Trophoblast cell (in vitro differentiated cells and primary cell): Measurements from ENCODE around the gene CEP192.
A peak's percentile ranks its signal among the peaks of the same experiment; 100 is the strongest.

ENCODE experiments used
- DNase-seq, 2 donors: peaks; one replicate each; pipeline ENCODE4 v3.0.0-alpha.2; 2016
- H2AFZ ChIP-seq: 2 replicates; pipeline ENCODE4 v1.6.1; 2013; ENCODE audit warnings: low read length, moderate library complexity, mild to moderate bottlenecking; ENCODE audit not compliant: insufficient read depth, poor library complexity
- H2AK5ac ChIP-seq: 2 replicates; pipeline ENCODE4 v1.6.1; 2013; ENCODE audit warnings: mild to moderate bottlenecking, low read length
- H2BK120ac ChIP-seq: 2 replicates; pipeline ENCODE4 v1.6.1; 2013; ENCODE audit warnings: low read length, mild to moderate bottlenecking, moderate library complexity; ENCODE audit not compliant: insufficient read depth, poor library complexity
- H2BK12ac ChIP-seq: 2 replicates; pipeline ENCODE4 v1.6.1; 2013; ENCODE audit warnings: mild to moderate bottlenecking, low read length, moderate library complexity
- H2BK5ac ChIP-seq: 2 replicates; pipeline ENCODE4 v1.6.1; 2013; ENCODE audit warnings: low read length, low read depth, moderate library complexity, mild to moderate bottlenecking; ENCODE audit not compliant: poor library complexity
- H3K14ac ChIP-seq: 2 replicates; pipeline ENCODE4 v1.6.1; 2013; ENCODE audit warnings: mild to moderate bottlenecking, low read length
- H3K18ac ChIP-seq: 2 replicates; pipeline ENCODE4 v1.6.1; 2013; ENCODE audit warnings: mild to moderate bottlenecking, low read length
- H3K23ac ChIP-seq: 2 replicates; pipeline ENCODE4 v1.6.1; 2013; ENCODE audit warnings: low read length
- H3K27ac ChIP-seq: 2 replicates; pipeline ENCODE4 v1.5.1; 2013; ENCODE audit warnings: low read depth, mild to moderate bottlenecking, inconsistent platforms, low read length, moderate library complexity
- H3K27me3 ChIP-seq: 2 replicates; pipeline ENCODE4 v1.6.1; 2013; ENCODE audit warnings: inconsistent platforms, mild to moderate bottlenecking, low read length, moderate library complexity; ENCODE audit not compliant: insufficient read depth
- H3K36me3 ChIP-seq, 2 experiments: 1 replicate in 1 of 2; 2 replicates in 1 of 2; pipeline ENCODE4 v1.6.1; 2013; ENCODE audit warnings: low read length in 2 of 2, mild to moderate bottlenecking in 2 of 2, moderate library complexity in 1 of 2; ENCODE audit not compliant: insufficient read depth in 2 of 2, control insufficient read depth in 1 of 2
- H3K4ac ChIP-seq: 2 replicates; pipeline ENCODE4 v1.6.1; 2013; ENCODE audit warnings: low read depth, mild to moderate bottlenecking, low read length, moderate library complexity
- H3K4me1 ChIP-seq, 2 experiments: 1 replicate in 1 of 2; 2 replicates in 1 of 2; pipeline ENCODE4 v1.6.1; 2013; ENCODE audit warnings: low read length in 2 of 2, mild to moderate bottlenecking in 2 of 2, moderate library complexity in 1 of 2; ENCODE audit not compliant: insufficient read depth in 2 of 2, control insufficient read depth in 1 of 2
- H3K4me2 ChIP-seq: 2 replicates; pipeline ENCODE4 v1.6.1; 2013; ENCODE audit warnings: inconsistent platforms, mild to moderate bottlenecking, low read length, moderate library complexity
- H3K4me3 ChIP-seq: 2 replicates; pipeline ENCODE4 v1.5.1; 2013; ENCODE audit warnings: mild to moderate bottlenecking, low read depth, low read length, inconsistent platforms
- H3K79me1 ChIP-seq: one replicate; pipeline ENCODE4 v1.6.1; 2013; ENCODE audit warnings: low read length
- H3K79me2 ChIP-seq: 2 replicates; pipeline ENCODE4 v1.6.1; 2013; ENCODE audit warnings: low read length, mild to moderate bottlenecking; ENCODE audit not compliant: control insufficient read depth, insufficient read depth, poor library complexity
- H3K9ac ChIP-seq: 2 replicates; pipeline ENCODE4 v1.6.1; 2013; ENCODE audit warnings: mild to moderate bottlenecking, low read length
- H3K9me3 ChIP-seq: 2 replicates; pipeline ENCODE4 v1.6.1; 2013; ENCODE audit warnings: low read depth, mild to moderate bottlenecking, control low read depth, inconsistent platforms, low read length; ENCODE audit not compliant: insufficient read depth
- H4K12ac ChIP-seq: 2 replicates; pipeline ENCODE4 v1.6.1; 2013; ENCODE audit warnings: low read depth, mild to moderate bottlenecking, low read length, moderate library complexity
- H4K8ac ChIP-seq: 2 replicates; pipeline ENCODE4 v1.6.1; 2013; ENCODE audit warnings: low read depth, mild to moderate bottlenecking, low read length, moderate library complexity
- H4K91ac ChIP-seq: one replicate; pipeline ENCODE4 v1.6.1; 2013; ENCODE audit warnings: low read depth, mild to moderate bottlenecking, low read length, moderate library complexity
- WGBS: extraction: QIAGEN DNeasy Blood & Tissue Kit; methylation state at CpG from one replicate; pipeline ENCODE4 v1.1.7; 2013; ENCODE audit warnings: missing lambda C conversion rate; ENCODE audit not compliant: insufficient read length, insufficient coverage; ENCODE audit errors: extremely low coverage; 5-methylcytosine and 5-hydroxymethylcytosine counted together

Gene CEP192

GRCh38 chr18:12991821-12992179, 638 bp downstream of the CEP192 start:
- Histone ChIP-seq H3K9me3 (no peaks in the 10 kb centered on the region), H2AK5ac (no peak overlapping the region), H3K79me1 (peaks cover 6% of the 10 kb centered on the region), H2BK5ac (peak overlapping the region; percentile 13), H3K18ac (peak overlapping the region; percentile 90), H3K9ac (peak overlapping the region; percentile 75), H3K79me2 (peaks cover 11% of the 10 kb centered on the region), H3K4me1 (peaks cover 7 to 9% of the 10 kb centered on the region in 2 experiments), H3K4me2 (peak overlapping the region; percentile 69), H3K27me3 (no peaks in the 10 kb centered on the region), H3K4ac (peak overlapping the region; percentile 49), H4K12ac (no peak overlapping the region), H2BK12ac (no peak overlapping the region), H3K36me3 (peaks cover under 1 to 5% of the 10 kb centered on the region in 2 experiments), H3K27ac (peak overlapping the region; percentile 85), H2BK120ac (no peak overlapping the region), H3K23ac (no peak overlapping the region), H3K14ac (peak overlapping the region; percentile 96), H4K8ac (no peak overlapping the region), H4K91ac (peak overlapping the region; percentile 83), H3K4me3 (peak overlapping the region; percentile 97), H2AFZ (peak overlapping the region; percentile 89)
- no peak for DNase-seq
- no CpG with 5 or more reads among the region's 7 CpGs for WGBS

GRCh38 chr18:12993439-12993838, 2.3 kb downstream of the CEP192 start:
- Histone ChIP-seq H2AFZ (no peak overlapping the region), H4K12ac (no peak overlapping the region), H3K4me2 (no peak overlapping the region), H3K79me1 (peaks cover 6% of the 10 kb centered on the region), H3K9me3 (no peaks in the 10 kb centered on the region), H2BK5ac (no peak overlapping the region), H3K27ac (no peak overlapping the region), H3K27me3 (no peaks in the 10 kb centered on the region), H3K14ac (no peak overlapping the region), H2BK12ac (no peak overlapping the region), H3K4me1 (peaks cover 7 to 9% of the 10 kb centered on the region in 2 experiments), H3K18ac (no peak overlapping the region), H4K8ac (no peak overlapping the region), H4K91ac (no peak overlapping the region), H3K4me3 (no peak overlapping the region), H2AK5ac (no peak overlapping the region), H3K36me3 (peaks cover 0 to 4% of the 10 kb centered on the region in 2 experiments), H3K23ac (no peak overlapping the region), H3K4ac (peak overlapping the region; percentile 84), H3K79me2 (peaks cover 11% of the 10 kb centered on the region), H2BK120ac (no peak overlapping the region), H3K9ac (no peak overlapping the region)
- no peak for DNase-seq
- WGBS: no CpG with 5 or more reads among the region's 2 CpGs

DNA sequence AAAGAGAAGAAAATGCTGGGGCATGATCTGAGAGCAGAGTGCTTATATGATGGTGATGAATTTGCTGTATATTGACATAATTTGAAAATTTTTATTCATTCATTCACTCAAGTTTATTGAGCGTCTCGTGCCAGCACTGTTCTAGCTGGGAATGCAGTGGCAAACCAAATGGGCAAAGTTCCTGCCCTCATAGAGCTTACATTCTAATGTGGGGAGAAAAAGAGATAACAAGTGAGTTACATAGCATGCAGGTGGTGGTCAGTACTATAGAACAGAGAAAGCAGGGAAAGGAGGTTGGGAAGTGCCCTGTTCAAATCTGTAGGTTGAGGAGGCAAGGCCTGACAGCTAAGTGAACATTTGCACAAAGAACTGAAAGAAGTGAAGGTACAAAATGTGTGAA, 4.3 kb downstream of the CEP192 start:
- H3K4me2 ChIP-seq: no peak overlapping the region
- no peak overlapping the region for H2AFZ ChIP-seq
- H2BK5ac ChIP-seq: no peak overlapping the region
- no CpG with 5 or more reads among the region's 2 CpGs for WGBS
- H3K79me1 ChIP-seq: peaks cover 6% of the 10 kb centered on the region
- no peak overlapping the region for H4K12ac ChIP-seq
- H3K23ac ChIP-seq: no peak overlapping the region
- no peak overlapping the region for H4K8ac ChIP-seq
- no peak for DNase-seq
- no peak overlapping the region for H3K4me3 ChIP-seq
- peak overlapping the region; percentile 56 for H3K4ac ChIP-seq
- no peak overlapping the region for H2BK120ac ChIP-seq
- H3K9me3 ChIP-seq: no peaks in the 10 kb centered on the region
- no peaks in the 10 kb centered on the region for H3K27me3 ChIP-seq
- no peak overlapping the region for H3K14ac ChIP-seq
- peaks cover under 1 to 4% of the 10 kb centered on the region in 2 experiments for H3K36me3 ChIP-seq
- H3K18ac ChIP-seq: no peak overlapping the region
- H3K4me1 ChIP-seq: peaks cover 2 to 3% of the 10 kb centered on the region in 2 experiments
- H3K79me2 ChIP-seq: peaks cover 11% of the 10 kb centered on the region
- H3K9ac ChIP-seq: no peak overlapping the region
- H2BK12ac ChIP-seq: no peak overlapping the region
- H3K27ac ChIP-seq: no peak overlapping the region
- H4K91ac ChIP-seq: no peak overlapping the region
- no peak overlapping the region for H2AK5ac ChIP-seq

DNA sequence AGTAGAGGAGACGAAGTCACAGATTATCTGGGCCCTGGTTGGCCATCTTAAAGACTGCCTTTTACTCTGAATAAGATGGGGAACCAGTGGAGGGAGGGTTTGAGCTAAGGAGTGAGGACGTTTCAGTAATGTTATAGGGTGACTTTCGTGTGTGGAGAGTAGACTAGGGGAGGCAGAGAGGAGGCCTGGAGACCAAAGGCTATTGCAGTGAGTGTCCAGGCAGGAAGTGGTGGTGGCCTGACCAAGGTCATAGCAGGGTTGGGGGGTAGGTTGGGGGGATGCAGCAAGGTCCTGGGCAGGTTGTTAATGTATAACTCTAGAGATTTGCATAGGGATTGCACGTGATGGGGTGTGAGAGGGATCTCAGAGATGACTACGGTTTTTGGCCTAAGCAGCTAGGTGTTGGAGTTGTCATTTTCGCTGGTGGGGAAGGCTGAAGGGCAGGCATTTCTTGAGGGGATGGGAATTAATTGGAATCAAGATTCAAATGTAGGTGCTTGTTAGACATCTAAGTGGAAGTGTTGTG, 4.9 kb downstream of the CEP192 start:
- H4K12ac ChIP-seq: no peak overlapping the region

More for the DNA sequence above, 4.9 kb downstream of the CEP192 start:
- H3K79me2 ChIP-seq: peaks cover 8% of the 10 kb centered on the region
- H3K4ac ChIP-seq: peak overlapping the region; percentile 56
- DNase-seq: no peak
- H3K79me1 ChIP-seq: peaks cover 2% of the 10 kb centered on the region
- H3K9me3 ChIP-seq: no peaks in the 10 kb centered on the region
- no peak overlapping the region for H3K4me2 ChIP-seq
- no peaks in the 10 kb centered on the region for H3K27me3 ChIP-seq
- no peak overlapping the region for H3K14ac ChIP-seq
- no peak overlapping the region for H2AFZ ChIP-seq
- H3K18ac ChIP-seq: no peak overlapping the region
- H2AK5ac ChIP-seq: no peak overlapping the region
- no peak overlapping the region for H2BK12ac ChIP-seq
- no peak overlapping the region for H4K8ac ChIP-seq
- H3K27ac ChIP-seq: no peak overlapping the region
- WGBS: no CpG with 5 or more reads among the region's 6 CpGs
- no peak overlapping the region for H3K23ac ChIP-seq
- H3K9ac ChIP-seq: no peak overlapping the region
- H4K91ac ChIP-seq: no peak overlapping the region
- H2BK120ac ChIP-seq: no peak overlapping the region
- no peak overlapping the region for H2BK5ac ChIP-seq
- peaks cover 1 to 3% of the 10 kb centered on the region in 2 experiments for H3K4me1 ChIP-seq
- H3K4me3 ChIP-seq: no peak overlapping the region
- peaks cover 3 to 4% of the 10 kb centered on the region in 2 experiments for H3K36me3 ChIP-seq
